Measurements from ENCODE around the gene UFC1.

UFC1 gene

GRCh38 chr1:161133220-161133740, 20.5 kb upstream of the UFC1 start:
- DNase-seq (ENCODE audit: low read depth in 2 of 2) = no peak

DNA sequence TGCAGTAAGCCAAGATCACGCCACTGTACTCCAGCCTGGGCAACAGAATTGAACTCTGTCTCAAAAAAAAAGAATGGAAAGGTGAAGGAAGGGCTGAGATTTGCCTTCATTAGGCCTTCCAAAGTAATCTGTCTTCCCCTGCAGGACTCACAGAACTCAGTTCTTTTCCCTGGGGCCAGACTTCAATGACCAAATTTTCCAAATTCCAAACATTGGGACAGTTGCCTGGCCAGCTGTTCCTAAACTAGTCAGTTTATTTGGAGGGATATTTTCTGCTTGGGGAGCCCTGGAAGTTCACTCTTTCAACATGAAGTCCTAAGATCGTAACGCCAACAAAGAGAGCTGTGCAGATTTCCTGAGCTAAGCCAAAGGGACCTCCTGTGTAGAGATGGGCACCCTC, 15.9 kb upstream of the UFC1 start:
- no peak for DNase-seq (ENCODE audit: low read depth in 2 of 2)

DNA sequence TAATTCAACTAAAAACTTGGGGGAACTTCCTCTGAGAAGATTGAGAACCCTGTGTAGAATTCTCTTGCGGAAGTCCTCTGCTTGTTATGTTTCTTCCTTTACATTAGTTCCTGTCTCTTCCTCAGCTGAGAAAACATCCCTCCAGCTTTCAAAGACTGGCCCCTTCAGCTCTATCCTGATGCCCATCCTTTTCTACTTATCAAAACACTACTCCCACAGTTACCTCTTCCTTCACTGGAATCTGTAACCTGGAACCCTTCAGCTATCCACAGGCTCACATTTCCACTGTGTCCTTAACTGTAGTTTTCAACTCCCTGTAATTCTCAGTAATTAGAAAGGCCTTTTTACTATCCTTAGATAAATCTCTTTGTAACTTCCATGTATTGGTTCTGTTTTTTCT, 15.3 kb upstream of the UFC1 start:
- DNase-seq (ENCODE audit: low read depth in 2 of 2) = no peak

DNA sequence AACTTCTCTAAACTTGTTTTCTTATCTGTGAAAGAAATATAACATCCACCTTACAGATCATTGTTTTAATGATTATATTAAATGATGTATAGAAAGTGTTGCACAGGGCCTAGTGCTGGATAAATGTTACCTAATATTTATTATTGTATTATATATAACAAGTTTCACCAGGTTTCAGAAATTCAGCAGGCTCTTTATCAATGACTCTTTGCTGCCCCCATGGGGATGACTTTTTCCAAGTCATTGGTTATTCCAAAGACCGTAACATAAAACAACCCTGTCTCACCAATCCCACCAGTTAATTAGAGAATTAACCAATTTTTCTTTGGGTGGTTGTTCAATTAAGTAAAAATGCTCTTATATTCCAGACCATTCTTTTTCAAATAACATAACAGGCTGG, 14.0 kb upstream of the UFC1 start:
- no peak for DNase-seq (ENCODE audit: low read depth in 2 of 2)

DNA sequence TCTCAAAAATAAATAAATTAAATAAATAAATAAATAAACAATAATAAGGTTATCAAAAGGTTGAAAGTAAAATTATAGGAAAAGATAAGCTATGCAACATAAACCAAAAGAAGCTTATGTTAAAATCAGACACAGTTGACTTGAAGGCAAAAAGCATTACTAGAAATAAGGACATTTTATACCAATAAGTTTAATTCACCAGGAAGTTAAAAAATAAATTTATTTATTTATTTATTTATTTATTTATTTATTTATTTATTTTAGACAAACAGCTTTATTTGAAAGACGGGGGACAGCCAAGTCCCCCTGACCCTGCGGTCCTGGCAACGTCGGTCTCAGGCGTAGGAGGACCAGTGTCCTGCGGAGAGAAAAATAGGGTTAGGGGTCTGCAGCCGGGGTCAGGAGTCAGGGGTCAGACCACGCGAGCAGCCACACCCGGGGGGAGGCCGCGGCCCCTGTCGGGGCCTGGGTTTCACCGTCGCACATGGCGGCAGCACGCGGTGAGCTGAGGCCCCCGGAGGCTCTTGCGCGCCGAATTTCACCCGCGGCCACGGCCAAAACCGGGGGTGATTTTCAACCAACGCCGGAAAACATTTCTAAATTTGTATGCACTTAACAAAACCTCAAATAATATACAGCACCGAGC, 12.9 kb upstream of the UFC1 start:
- no peak for DNase-seq (ENCODE audit: low read depth in 2 of 2)

GRCh38 chr1:161145832-161146231, 7.9 kb upstream of the UFC1 start:
- no peak for DNase-seq (ENCODE audit: low read depth in 2 of 2)

- DNase-seq (ENCODE audit: low read depth in 2 of 2) = no peak
Measured at GRCh38 chr1:161153176-161153575, 602 bp upstream of the UFC1 start.

- no peak for DNase-seq (ENCODE audit: low read depth in 2 of 2)
Measured at GRCh38 chr1:161157867-161158266, 4.1 kb downstream of the UFC1 start.

- no peak for DNase-seq (ENCODE audit: low read depth in 2 of 2)
Measured at GRCh38 chr1:161158316-161159010, 4.7 kb downstream of the UFC1 start.

- peak; percentile 82 to 89 for DNase-seq (ENCODE audit: low read depth in 2 of 2)
Measured at GRCh38 chr1:161159087-161159912, 5.5 kb downstream of the UFC1 start, which contains the start of gene USP21. Gene USP21 (plus strand): TSS chr1:161159500. CDS start chr1:161160641, 1,141 bp downstream.

GRCh38 chr1:161159913-161160243, 6.1 kb downstream of the UFC1 start:
- no peak for DNase-seq (ENCODE audit: low read depth in 2 of 2)

DNA sequence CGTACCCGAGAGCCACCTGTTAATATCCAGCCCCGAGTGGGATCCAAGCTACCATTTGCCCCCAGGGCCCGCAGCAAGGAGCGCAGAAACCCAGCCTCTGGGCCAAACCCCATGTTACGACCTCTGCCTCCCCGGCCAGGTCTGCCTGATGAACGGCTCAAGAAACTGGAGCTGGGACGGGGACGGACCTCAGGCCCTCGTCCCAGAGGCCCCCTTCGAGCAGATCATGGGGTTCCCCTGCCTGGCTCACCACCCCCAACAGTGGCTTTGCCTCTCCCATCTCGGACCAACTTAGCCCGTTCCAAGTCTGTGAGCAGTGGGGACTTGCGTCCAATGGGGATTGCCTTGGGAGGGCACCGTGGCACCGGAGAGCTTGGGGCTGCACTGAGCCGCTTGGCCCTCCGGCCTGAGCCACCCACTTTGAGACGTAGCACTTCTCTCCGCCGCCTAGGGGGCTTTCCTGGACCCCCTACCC, 6.9 kb downstream of the UFC1 start:
- DNase-seq (ENCODE audit: low read depth in 2 of 2) = no peak

GRCh38 chr1:161161652-161162051, 7.9 kb downstream of the UFC1 start:
- no peak for DNase-seq (ENCODE audit: low read depth in 2 of 2)

- no peak for DNase-seq (ENCODE audit: low read depth in 2 of 2)
Measured at GRCh38 chr1:161162052-161162451, 8.3 kb downstream of the UFC1 start.

DNA sequence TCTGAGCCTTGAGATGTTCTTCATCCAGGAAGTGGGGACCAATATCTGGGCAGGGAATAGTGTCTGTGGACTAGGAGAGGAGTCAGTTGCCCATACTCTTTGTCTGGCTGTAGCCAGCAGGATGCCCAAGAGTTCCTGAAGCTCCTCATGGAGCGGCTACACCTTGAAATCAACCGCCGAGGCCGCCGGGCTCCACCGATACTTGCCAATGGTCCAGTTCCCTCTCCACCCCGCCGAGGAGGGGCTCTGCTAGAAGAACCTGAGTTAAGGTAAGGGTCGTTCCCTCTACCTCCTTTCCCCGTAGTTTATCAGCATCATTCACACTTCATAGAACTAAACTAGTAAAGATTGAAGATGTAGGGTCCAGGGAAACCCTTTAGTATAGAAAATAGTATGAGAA, 9.0 kb downstream of the UFC1 start:
- no peak for DNase-seq (ENCODE audit: low read depth in 2 of 2)

DNA sequence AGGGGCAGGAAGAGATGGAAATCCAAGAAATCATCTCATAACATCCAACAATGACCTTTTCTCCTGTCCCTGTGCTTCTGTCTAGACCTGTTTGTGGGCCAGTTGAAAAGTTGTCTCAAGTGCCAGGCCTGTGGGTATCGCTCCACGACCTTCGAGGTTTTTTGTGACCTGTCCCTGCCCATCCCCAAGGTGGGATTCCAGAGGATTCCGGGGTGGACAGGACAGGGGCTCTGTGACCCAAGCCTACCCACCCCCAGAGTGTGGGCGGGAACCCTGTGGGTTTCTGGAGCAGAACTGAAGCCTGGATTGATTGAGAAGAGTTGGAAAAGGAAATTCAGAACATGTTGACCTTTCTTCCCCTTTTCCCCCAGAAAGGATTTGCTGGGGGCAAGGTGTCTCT, 10.0 kb downstream of the UFC1 start:
- no peak for DNase-seq (ENCODE audit: low read depth in 2 of 2)

- no peak for DNase-seq (ENCODE audit: low read depth in 2 of 2)
Measured at GRCh38 chr1:161164901-161165610, 11.3 kb downstream of the UFC1 start.

DNA sequence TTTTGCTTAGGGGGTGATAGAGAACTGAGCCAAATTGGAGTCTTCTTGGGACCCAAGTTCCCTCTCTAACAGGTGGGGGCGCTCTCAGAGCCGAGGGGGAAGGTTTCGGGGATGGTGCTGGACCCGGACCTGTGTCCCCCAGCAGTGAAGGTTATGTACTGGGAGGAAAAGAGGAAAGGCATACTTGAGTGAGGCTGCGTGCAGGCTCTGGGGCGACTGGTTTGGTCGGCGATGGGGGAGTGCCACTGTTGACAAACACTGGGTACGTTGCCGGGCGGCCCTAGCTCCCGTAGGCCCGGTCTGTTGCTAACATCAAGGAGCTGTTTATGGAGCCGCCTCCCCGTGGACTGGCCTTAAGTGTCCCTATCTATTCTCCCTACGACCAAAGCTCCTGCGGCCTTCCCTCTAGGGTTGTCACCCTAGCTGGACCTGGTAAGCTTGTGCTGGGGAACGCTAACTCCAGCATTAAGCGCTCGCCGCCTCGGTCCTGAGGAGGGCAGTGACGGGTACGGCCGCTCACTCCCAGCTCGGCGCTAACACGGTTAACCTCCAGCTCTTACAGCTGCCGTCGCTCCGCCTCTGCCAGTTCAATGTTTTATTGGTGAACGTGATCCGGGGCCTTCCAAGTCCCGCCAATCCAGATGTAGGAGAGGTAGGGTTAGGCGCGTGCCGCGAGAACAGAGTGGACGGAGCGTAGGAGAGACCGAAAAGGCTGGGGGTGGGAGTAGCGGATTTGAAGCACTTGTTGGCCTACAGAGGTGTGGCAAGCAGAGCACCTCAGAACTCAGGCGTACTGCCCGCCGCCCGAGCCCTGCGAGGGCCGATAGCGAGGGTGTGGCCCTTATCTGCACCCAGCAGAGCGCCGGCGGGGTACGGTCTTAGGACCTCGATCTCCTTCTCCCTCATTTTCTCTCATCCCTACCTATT, 12.2 kb downstream of the UFC1 start, which contains the start of gene PPOX:
Gene PPOX, plus strand, starts transcription at position 685 of the 927 bp plus-strand sequence. CDS start 422 bp downstream, outside the sequence.
- peak; percentile 89 to 91 for DNase-seq (ENCODE audit: low read depth in 2 of 2)

GRCh38 chr1:161166669-161167548, 13.1 kb downstream of the UFC1 start:
- DNase-seq (ENCODE audit: low read depth in 2 of 2) = no peak

DNA sequence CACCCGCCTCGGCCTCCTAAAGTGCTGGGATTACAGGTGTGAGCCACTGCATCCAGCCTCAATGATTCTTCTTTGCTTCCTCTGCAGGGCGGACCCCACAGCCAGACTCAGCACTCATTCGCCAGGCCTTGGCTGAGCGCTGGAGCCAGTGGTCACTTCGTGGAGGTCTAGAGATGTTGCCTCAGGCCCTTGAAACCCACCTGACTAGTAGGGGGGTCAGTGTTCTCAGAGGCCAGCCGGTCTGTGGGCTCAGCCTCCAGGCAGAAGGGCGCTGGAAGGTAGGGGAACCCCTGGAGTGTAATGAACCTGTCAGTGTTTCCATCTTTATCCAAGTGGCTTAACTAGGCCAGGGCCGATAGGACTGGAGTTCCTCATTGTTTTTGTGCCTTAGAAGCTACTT, 15.1 kb downstream of the UFC1 start:
- DNase-seq (ENCODE audit: low read depth in 2 of 2) = no peak

All from stimulated activated CD4-positive, alpha-beta T cell treated with anti-CD3 and anti-CD28 coated beads, Interleukin-15, amount 100 ng/mL, for 48 hours (primary cell).